ENCODE results near the gene NSFL1C. TPM values are rescaled to one million over a fixed set of nuclear protein-coding genes. Genes with fewer than 3 reads are reported as not detected.

NSFL1C gene
- total RNA-seq, 1 donor = 30.0 TPM

- Histone ChIP-seq H3K27me3 (ENCODE audit: insufficient read depth, low read length) (peaks cover 21% of the 10 kb centered on the region), H3K4me2 (ENCODE audit: insufficient read depth, low read length) (peak overlapping the region; percentile 26), H3K9me3 (ENCODE audit: low read depth, low read length) (no peaks in the 10 kb centered on the region), H3K36me3 (ENCODE audit: insufficient read depth, low read length) (no peaks in the 10 kb centered on the region), H2AFZ (ENCODE audit: low read length) (no peak overlapping the region), H3K79me2 (ENCODE audit: insufficient read depth, low read length) (no peaks in the 10 kb centered on the region), H3K4me3 (ENCODE audit: insufficient read depth, low read length) (no peak overlapping the region), H3K4me1 (ENCODE audit: insufficient read depth, low read length) (peaks cover 5% of the 10 kb centered on the region), H3K27ac (ENCODE audit: low read depth, low read length) (no peak overlapping the region), H4K20me1 (ENCODE audit: insufficient read depth, low read length) (no peaks in the 10 kb centered on the region)
- TF ChIP-seq CTCF (IDR thresholded peaks at IDR 0.05; ENCODE audit: extremely low read depth, low read depth, low read length) = no peak
- no peak for DNase-seq (ENCODE audit: insufficient read length, low spot score, missing footprints)
Measured at GRCh38 chr20:1484438-1485116, 17.9 kb upstream of the NSFL1C start.

- no peak for DNase-seq (ENCODE audit: insufficient read length, low spot score, missing footprints)
- no peak for TF ChIP-seq CTCF (IDR thresholded peaks at IDR 0.05; ENCODE audit: extremely low read depth, low read depth, low read length)
- no peak overlapping the region for H3K4me3 ChIP-seq (ENCODE audit: insufficient read depth, low read length)
- H3K4me1 ChIP-seq (ENCODE audit: insufficient read depth, low read length) = peaks cover 14% of the 10 kb centered on the region
- no peak overlapping the region for H2AFZ ChIP-seq (ENCODE audit: low read length)
- no peaks in the 10 kb centered on the region for H3K36me3 ChIP-seq (ENCODE audit: insufficient read depth, low read length)
- H3K27me3 ChIP-seq (ENCODE audit: insufficient read depth, low read length) = no peaks in the 10 kb centered on the region
- H4K20me1 ChIP-seq (ENCODE audit: insufficient read depth, low read length) = no peaks in the 10 kb centered on the region
- H3K79me2 ChIP-seq (ENCODE audit: insufficient read depth, low read length) = no peaks in the 10 kb centered on the region
- no peak overlapping the region for H3K4me2 ChIP-seq (ENCODE audit: insufficient read depth, low read length)
- no peaks in the 10 kb centered on the region for H3K9me3 ChIP-seq (ENCODE audit: low read depth, low read length)
- H3K27ac ChIP-seq (ENCODE audit: low read depth, low read length) = no peak overlapping the region
Measured at GRCh38 chr20:1479831-1480595, 13.4 kb upstream of the NSFL1C start.

DNA sequence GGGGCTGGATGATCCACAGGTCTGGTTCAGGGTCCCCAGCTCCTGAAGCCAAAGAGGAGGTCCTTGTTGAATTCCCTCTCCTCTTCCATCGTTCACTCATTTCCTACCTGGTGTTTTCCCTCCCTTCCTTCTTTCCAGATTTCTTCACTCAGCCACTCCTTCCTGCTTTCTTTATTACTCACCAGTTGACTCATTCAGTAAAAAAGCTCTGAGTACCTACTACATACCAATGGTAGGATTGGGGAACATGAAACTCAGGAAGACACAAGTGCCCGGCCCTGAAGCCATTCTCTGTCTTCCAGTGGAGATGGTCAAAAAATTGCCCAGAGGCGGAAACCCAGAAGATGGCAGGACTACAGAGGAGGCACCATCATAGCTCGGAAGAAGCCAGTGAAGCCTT lies 11.9 kb upstream of the NSFL1C start:
- Histone ChIP-seq H3K9me3 (ENCODE audit: low read depth, low read length) (no peaks in the 10 kb centered on the region), H3K27me3 (ENCODE audit: insufficient read depth, low read length) (no peaks in the 10 kb centered on the region), H2AFZ (ENCODE audit: low read length) (no peak overlapping the region), H3K4me2 (ENCODE audit: insufficient read depth, low read length) (peak overlapping the region; percentile 29), H3K27ac (ENCODE audit: low read depth, low read length) (no peak overlapping the region), H3K4me1 (ENCODE audit: insufficient read depth, low read length) (peaks cover 10% of the 10 kb centered on the region), H3K4me3 (ENCODE audit: insufficient read depth, low read length) (no peak overlapping the region), H4K20me1 (ENCODE audit: insufficient read depth, low read length) (no peaks in the 10 kb centered on the region), H3K36me3 (ENCODE audit: insufficient read depth, low read length) (no peaks in the 10 kb centered on the region), H3K79me2 (ENCODE audit: insufficient read depth, low read length) (no peaks in the 10 kb centered on the region)
- no peak for TF ChIP-seq CTCF (IDR thresholded peaks at IDR 0.05; ENCODE audit: extremely low read depth, low read depth, low read length)
- peak; percentile 86 for DNase-seq (ENCODE audit: insufficient read length, low spot score, missing footprints)

GRCh38 chr20:1477896-1478490 lies 11.3 kb upstream of the NSFL1C start:
- Histone ChIP-seq H2AFZ (ENCODE audit: low read length) (no peak overlapping the region), H3K4me1 (ENCODE audit: insufficient read depth, low read length) (peaks cover 10% of the 10 kb centered on the region)

More at GRCh38 chr20:1477896-1478490, 11.3 kb upstream of the NSFL1C start:
- H3K9me3 ChIP-seq (ENCODE audit: low read depth, low read length) = no peaks in the 10 kb centered on the region
- DNase-seq (ENCODE audit: insufficient read length, low spot score, missing footprints) = no peak
- H3K36me3 ChIP-seq (ENCODE audit: insufficient read depth, low read length) = no peaks in the 10 kb centered on the region
- H3K4me3 ChIP-seq (ENCODE audit: insufficient read depth, low read length) = no peak overlapping the region
- H3K27me3 ChIP-seq (ENCODE audit: insufficient read depth, low read length) = no peaks in the 10 kb centered on the region
- no peak for TF ChIP-seq CTCF (IDR thresholded peaks at IDR 0.05; ENCODE audit: extremely low read depth, low read depth, low read length)
- no peak overlapping the region for H3K27ac ChIP-seq (ENCODE audit: low read depth, low read length)
- no peak overlapping the region for H3K4me2 ChIP-seq (ENCODE audit: insufficient read depth, low read length)
- H4K20me1 ChIP-seq (ENCODE audit: insufficient read depth, low read length) = no peaks in the 10 kb centered on the region
- no peaks in the 10 kb centered on the region for H3K79me2 ChIP-seq (ENCODE audit: insufficient read depth, low read length)

Data from osteoblast (primary cell).